CD4-positive, alpha-beta T cell treated with Interleukin-12 subunit alpha and Interleukin-12 subunit beta, for 1 hour (primary cell): ENCODE results near the gene DAB2IP.

ENCODE experiments used
- DNase-seq: peaks from one replicate; pipeline ENCODE4 v3.0.0-alpha.2; 2020

The DAB2IP gene

GRCh38 chr9:121667214-121667613 lies 15.8 kb downstream of the DAB2IP start:
- no peak for DNase-seq

- DNase-seq, result no peak
Measured at GRCh38 chr9:121667890-121668289, 16.5 kb downstream of the DAB2IP start.

- DNase-seq, result no peak
Measured at GRCh38 chr9:121670431-121670830, 19.0 kb downstream of the DAB2IP start.

- no peak for DNase-seq
Measured at GRCh38 chr9:121671612-121672155, 20.2 kb downstream of the DAB2IP start.

GRCh38 chr9:121672213-121672612 lies 20.8 kb downstream of the DAB2IP start:
- no peak for DNase-seq

- no peak for DNase-seq
Measured at GRCh38 chr9:121672986-121673385, 21.6 kb downstream of the DAB2IP start.

GRCh38 chr9:121673576-121673975 lies 22.1 kb downstream of the DAB2IP start:
- DNase-seq, result no peak

- DNase-seq, result no peak
Measured at GRCh38 chr9:121674017-121674416, 22.6 kb downstream of the DAB2IP start.

- DNase-seq, result no peak
Measured at GRCh38 chr9:121674952-121675351, 23.5 kb downstream of the DAB2IP start.

GRCh38 chr9:121675381-121675780 lies 23.9 kb downstream of the DAB2IP start:
- DNase-seq, result no peak

GRCh38 chr9:121675969-121676822 lies 24.8 kb downstream of the DAB2IP start:
- no peak for DNase-seq

GRCh38 chr9:121676926-121677325 lies 25.5 kb downstream of the DAB2IP start:
- DNase-seq, result no peak

GRCh38 chr9:121678501-121679022 lies 27.1 kb downstream of the DAB2IP start:
- DNase-seq, result no peak

GRCh38 chr9:121679901-121680635 lies 28.6 kb downstream of the DAB2IP start:
- DNase-seq, result no peak

- no peak for DNase-seq
Measured at GRCh38 chr9:121681404-121681803, 30.0 kb downstream of the DAB2IP start.

- no peak for DNase-seq
Measured at GRCh38 chr9:121682201-121682600, 30.8 kb downstream of the DAB2IP start.

- no peak for DNase-seq
Measured at GRCh38 chr9:121682926-121683515, 31.6 kb downstream of the DAB2IP start.

- no peak for DNase-seq
Measured at GRCh38 chr9:121683652-121684051, 32.2 kb downstream of the DAB2IP start.

- no peak for DNase-seq
Measured at GRCh38 chr9:121684381-121685145, 33.1 kb downstream of the DAB2IP start.

GRCh38 chr9:121685146-121685794 lies 33.8 kb downstream of the DAB2IP start:
- DNase-seq, result no peak

- no peak for DNase-seq
Measured at GRCh38 chr9:121685795-121686377, 34.5 kb downstream of the DAB2IP start.
